GM12892 (cell line): ENCODE data around the gene CALR.

Source experiments
- POLR2A ChIP-seq: IDR thresholded peaks from 2 replicates; pipeline ENCODE4 v1.6.1; 2011; ENCODE audit warnings: low read depth, low read length, control low read depth
- POLR2AphosphoS5 ChIP-seq: IDR thresholded peaks from 2 replicates; pipeline ENCODE4 v1.6.1; 2011; ENCODE audit warnings: low read depth, low read length, control low read depth

DNA sequence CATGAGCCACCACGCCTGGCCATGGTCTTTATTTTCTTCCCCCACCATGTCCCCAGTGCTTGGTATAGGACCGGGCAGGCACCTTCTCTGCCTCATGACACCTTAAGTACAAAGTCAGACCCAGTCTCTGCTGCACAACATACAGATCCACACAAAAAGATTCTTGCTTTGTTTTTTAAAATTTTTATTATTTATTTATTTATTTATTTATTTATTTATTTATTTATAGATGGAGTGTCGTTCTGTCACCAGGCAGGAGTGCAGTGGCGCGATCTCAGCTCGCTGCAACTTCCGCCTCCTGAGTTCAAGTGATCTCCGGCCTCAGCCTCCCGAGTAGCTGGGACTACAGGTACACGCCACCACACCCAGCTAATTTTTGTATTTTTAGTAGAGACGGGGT, 54.3 kb downstream of the CALR start:
- no peak for TF ChIP-seq POLR2A
- TF ChIP-seq POLR2AphosphoS5 = no peak
